Thoracic aorta (tissue), 2 donors: ENCODE results near the gene CASP6. TPM values are rescaled to one million over a fixed set of nuclear protein-coding genes. Genes with fewer than 3 reads are reported as not detected.

Experiments
- ATAC-seq: fragments of 150-250 bp; one replicate; pipeline ENCODE4 v1.8.0; 2017; ENCODE audit warnings: low read depth; ENCODE audit not compliant: insufficient number of reproducible peaks, low FRiP score
- DNase-seq: peaks from one replicate; pipeline ENCODE4 v3.0.0-alpha.2; 2020; ENCODE audit warnings: low spot score
- H3K27ac ChIP-seq, 2 donors: fragments of 200-600 bp; sonication (generic); 1 replicate in 1 of 2; 2 replicates in 1 of 2; pipeline ENCODE4 v1.5.1; 2016; ENCODE audit warnings: mild to moderate bottlenecking in 2 of 2, moderate library complexity in 2 of 2
- H3K27me3 ChIP-seq: fragments of 200-600 bp; sonication (generic); replicated peaks from 2 replicates; pipeline ENCODE4 v1.6.0; 2016; ENCODE audit warnings: mild to moderate bottlenecking; ENCODE audit not compliant: insufficient read depth
- H3K36me3 ChIP-seq: fragments of 200-600 bp; sonication (generic); one replicate; pipeline ENCODE4 v1.5.1; 2016
- H3K4me1 ChIP-seq, 2 donors: fragments of 200-600 bp; sonication (generic); 1 replicate in 1 of 2; 2 replicates in 1 of 2; pipeline versions ENCODE4 v1.5.1 to v1.6.0; 2016; ENCODE audit warnings: low read depth in 2 of 2, mild to moderate bottlenecking in 1 of 2; ENCODE audit not compliant: control insufficient read depth in 1 of 2
- H3K4me3 ChIP-seq: fragments of 200-600 bp; sonication (generic); 2 replicates; pipeline ENCODE4 v1.5.1; 2016; ENCODE audit warnings: mild to moderate bottlenecking
- H3K9me3 ChIP-seq: fragments of 200-600 bp; sonication (generic); 2 replicates; pipeline ENCODE4 v1.5.1; 2016
- CTCF ChIP-seq: fragments of 200-600 bp; sonication (generic); IDR thresholded peaks from one replicate; pipeline ENCODE4 v1.5.1; 2019; ENCODE audit warnings: antibody characterized with exemption
- total RNA-seq, 2 donors: library from RNA; depleted of rRNA; stranded (reverse); fragments of >200 nt; gene quantifications; one replicate each; pipeline versions ENCODE4 v1.1.0 to v1.2.3, GENCODE V29; 2016

CASP6 gene
- total RNA-seq, 2 donors from 2014 or later, result 9.0 to 17.3 TPM

- peak overlapping the region; percentile 94 for H3K4me3 ChIP-seq
- H3K27ac ChIP-seq, result no peak overlapping the region
- no peak for TF ChIP-seq CTCF
- H3K36me3 ChIP-seq, result no peaks in the 10 kb centered on the region
- ATAC-seq, result peak; percentile 30
- no peaks in the 10 kb centered on the region for H3K9me3 ChIP-seq
- H3K27me3 ChIP-seq, result no peaks in the 10 kb centered on the region
- DNase-seq, result no peak
- H3K4me1 ChIP-seq, result peaks cover 2 to 21% of the 10 kb centered on the region in 2 donors
These were observed 26.0 kb upstream of the CASP6 start for GRCh38 chr4:109729117-109729717.

DNA sequence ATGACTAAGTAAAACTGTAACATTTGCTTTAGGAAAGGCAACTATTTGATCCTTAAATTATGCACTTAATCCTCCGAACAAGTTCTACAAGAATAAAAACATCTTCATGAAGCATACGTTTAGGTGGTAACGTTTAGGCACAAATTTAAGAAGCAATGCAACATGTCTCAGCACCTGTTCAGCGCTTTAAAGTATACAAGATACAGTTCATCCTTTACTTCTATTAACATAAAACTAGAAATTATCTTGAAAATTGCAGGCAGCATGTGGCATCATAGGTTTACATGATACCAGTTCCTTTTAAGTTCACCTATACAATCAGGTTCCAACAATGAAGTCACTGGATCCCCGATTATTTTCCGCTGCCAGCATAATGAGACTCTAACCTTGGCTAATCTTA is 25.1 kb upstream of the CASP6 start:
- Histone ChIP-seq H3K4me1 (peaks cover 2 to 21% of the 10 kb centered on the region in 2 donors), H3K27me3 (no peaks in the 10 kb centered on the region), H3K4me3 (no peak overlapping the region), H3K9me3 (no peaks in the 10 kb centered on the region), H3K36me3 (no peaks in the 10 kb centered on the region), H3K27ac (no peak overlapping the region)
- DNase-seq (no peak), ATAC-seq (no peak)
- TF ChIP-seq CTCF, result no peak

- Histone ChIP-seq H3K4me1 (peaks cover 0 to 2% of the 10 kb centered on the region in 2 donors), H3K9me3 (no peaks in the 10 kb centered on the region), H3K4me3 (no peak overlapping the region), H3K27me3 (no peaks in the 10 kb centered on the region), H3K36me3 (no peaks in the 10 kb centered on the region), H3K27ac (no peak overlapping the region)
- ATAC-seq, result no peak
- no peak for DNase-seq
- no peak for TF ChIP-seq CTCF
These were observed 19.9 kb upstream of the CASP6 start for GRCh38 chr4:109723110-109723509.

- Histone ChIP-seq H3K4me3 (no peak overlapping the region), H3K9me3 (no peaks in the 10 kb centered on the region), H3K27ac (no peak overlapping the region), H3K4me1 (no peaks in the 10 kb centered on the region), H3K36me3 (no peaks in the 10 kb centered on the region), H3K27me3 (no peaks in the 10 kb centered on the region)
- TF ChIP-seq CTCF, result no peak
- no peak for DNase-seq
- no peak for ATAC-seq
These were observed 19.1 kb upstream of the CASP6 start for GRCh38 chr4:109722357-109722756.

GRCh38 chr4:109721033-109721432 is 17.8 kb upstream of the CASP6 start:
- Histone ChIP-seq H3K27me3 (no peaks in the 10 kb centered on the region), H3K36me3 (peaks cover 6% of the 10 kb centered on the region), H3K4me3 (no peak overlapping the region), H3K27ac (no peak overlapping the region), H3K4me1 (no peaks in the 10 kb centered on the region), H3K9me3 (no peaks in the 10 kb centered on the region)
- ATAC-seq (no peak), DNase-seq (no peak)
- TF ChIP-seq CTCF, result no peak
